T-cell (primary cell): ENCODE measurements around the gene SPAG17. TPM values are rescaled to one million over a fixed set of nuclear protein-coding genes. Genes with fewer than 3 reads are reported as not detected.

ENCODE experiments used
- ATAC-seq, 4 experiments: fragments of 200-7000 bp in 3 of 4; fragments of 150-1000 bp in 1 of 4; cut with Tn5 transposase; replicated peaks in 1 of 4; 1 replicate in 3 of 4; 2 replicates in 1 of 4; pipeline ENCODE4 v1.10.0; 2021; ENCODE audit warnings: moderate library complexity in 3 of 4, mild to moderate bottlenecking in 2 of 4, moderate number of reproducible peaks in 1 of 4
- CTCF ChIA-PET, 2 donors: fragments of 300-600 bp; sonication (Branson Sonifier 250); formaldehyde crosslinking; loops; one replicate each; lab custom pipeline; 2022; ENCODE audit warnings: antibody characterized with exemption in 2 of 2; lab: Charles Lee
- POLR2A ChIA-PET, 2 donors: fragments of 300-600 bp; sonication (Branson Sonifier 250); formaldehyde crosslinking; loops; one replicate each; lab custom pipeline; 2022; ENCODE audit warnings: antibody characterized with exemption in 2 of 2; lab: Charles Lee
- DNase-seq, 35 experiments: peaks; one replicate each; pipeline versions ENCODE4 v3.0.0 to v3.0.0-alpha.2; 2013 to 2023
- H3K27ac ChIP-seq: one replicate; pipeline ENCODE4 v1.5.1; 2013; ENCODE audit warnings: low read length
- H3K27me3 ChIP-seq, 2 experiments: replicated peaks in 1 of 2; 1 replicate in 1 of 2; 2 replicates in 1 of 2; pipeline versions ENCODE4 v1.6.1 to v1.7.0; 2013; ENCODE audit warnings: low read length in 1 of 2, mixed read lengths in 1 of 2; ENCODE audit not compliant: control insufficient read depth in 2 of 2, insufficient read depth in 2 of 2; ENCODE audit errors: extremely low read depth in 1 of 2
- H3K36me3 ChIP-seq, 2 donors: 1 replicate in 1 of 2; 2 replicates in 1 of 2; pipeline versions ENCODE4 v1.6.1 to v1.7.0; 2013; ENCODE audit warnings: low read length in 1 of 2; ENCODE audit not compliant: control insufficient read depth in 2 of 2, insufficient read depth in 1 of 2; ENCODE audit errors: extremely low read depth in 1 of 2
- H3K4me1 ChIP-seq, 2 experiments: 1 replicate in 1 of 2; 2 replicates in 1 of 2; pipeline versions ENCODE4 v1.6.1 to v1.7.0; 2013; ENCODE audit warnings: low read length in 2 of 2, mixed read lengths in 1 of 2; ENCODE audit not compliant: insufficient read depth in 2 of 2, control insufficient read depth in 1 of 2; ENCODE audit errors: extremely low read depth in 1 of 2
- H3K4me3 ChIP-seq, 2 donors: 1 replicate in 1 of 2; 2 replicates in 1 of 2; pipeline versions ENCODE4 v1.5.1 to v1.7.0; 2013; ENCODE audit warnings: mild to moderate bottlenecking in 2 of 2, low read length in 1 of 2, moderate library complexity in 1 of 2; ENCODE audit not compliant: control insufficient read depth in 1 of 2; ENCODE audit errors: extremely low read depth in 1 of 2
- H3K9me3 ChIP-seq: 2 replicates; pipeline ENCODE4 v1.7.0; 2013
- H3K27ac Mint-ChIP-seq, 2 donors: one replicate each; pipeline ENCODE4 v1.8.0; 2020 to 2021; ENCODE audit warnings: mild to moderate bottlenecking in 2 of 2, mixed read lengths in 2 of 2
- H3K27me3 Mint-ChIP-seq, 2 donors: one replicate each; pipeline ENCODE4 v1.8.0; 2021 to 2022; ENCODE audit warnings: mixed read lengths in 2 of 2
- H3K36me3 Mint-ChIP-seq: one replicate; pipeline ENCODE4 v1.8.0; 2021; ENCODE audit warnings: mixed read lengths
- H3K4me1 Mint-ChIP-seq, 3 donors: one replicate each; pipeline ENCODE4 v1.8.0; 2020 to 2022; ENCODE audit warnings: mixed read lengths in 3 of 3, mild to moderate bottlenecking in 1 of 3
- H3K4me3 Mint-ChIP-seq, 3 donors: one replicate each; pipeline ENCODE4 v1.8.0; 2020 to 2022; ENCODE audit warnings: mild to moderate bottlenecking in 3 of 3, mixed read lengths in 3 of 3, moderate library complexity in 3 of 3
- H3K9me3 Mint-ChIP-seq, 3 donors: one replicate each; pipeline ENCODE4 v1.8.0; 2020 to 2022; ENCODE audit warnings: mixed read lengths in 3 of 3
- WGBS: methylation state at CpG from one replicate; pipeline ENCODE4 v1.1.5; 2013; ENCODE audit warnings: missing lambda C conversion rate; ENCODE audit not compliant: insufficient coverage; 5-methylcytosine and 5-hydroxymethylcytosine counted together
- total RNA-seq, 35 experiments: library from RNA in 6 of 35; stranded (reverse) in 6 of 35; fragments of 120-200 nt in 1 of 35; gene quantifications; one replicate each; pipeline versions ENCODE4 v1.2.1 to v1.2.4 and lab custom pipeline; 2013 to 2026

Gene SPAG17
- total RNA-seq, 5 donors from 2014 or later (not counting 1 experiment from before 2014, with no cell fraction given) = not detected

GRCh38 chr1:118099686-118100085 is 85.3 kb downstream of the SPAG17 start:
- Mint-ChIP-seq H3K27ac (no peak overlapping the region), H3K4me1 (no peaks in the 10 kb centered on the region), H3K36me3 (no peaks in the 10 kb centered on the region), H3K27me3 (peaks cover 3 to 4% of the 10 kb centered on the region in 2 donors), H3K4me3 (no peak overlapping the region), H3K9me3 (no peaks in the 10 kb centered on the region)
- H3K27me3 ChIP-seq = no peaks in the 10 kb centered on the region
- H3K9me3 ChIP-seq = no peaks in the 10 kb centered on the region
- no peak overlapping the region for H3K4me3 ChIP-seq
- no peak for ATAC-seq
- WGBS = no CpG with 5 or more reads among the region's 5 CpGs
- no peak overlapping the region for H3K27ac ChIP-seq
- POLR2A ChIA-PET = no interaction called here
- CTCF ChIA-PET = no interaction called here
- no peaks in the 10 kb centered on the region for H3K4me1 ChIP-seq
- DNase-seq = no peak
- H3K36me3 ChIP-seq = no peaks in the 10 kb centered on the region

- Mint-ChIP-seq H3K9me3 (no peaks in the 10 kb centered on the region), H3K27me3 (peaks cover 3 to 4% of the 10 kb centered on the region in 2 donors), H3K4me1 (no peaks in the 10 kb centered on the region), H3K4me3 (no peak overlapping the region), H3K36me3 (no peaks in the 10 kb centered on the region), H3K27ac (no peak overlapping the region)
- Histone ChIP-seq H3K36me3 (no peaks in the 10 kb centered on the region), H3K27ac (no peak overlapping the region), H3K27me3 (no peaks in the 10 kb centered on the region), H3K4me1 (no peaks in the 10 kb centered on the region), H3K4me3 (no peak overlapping the region), H3K9me3 (no peaks in the 10 kb centered on the region)
- POLR2A ChIA-PET = no interaction called here
- 86% methylated on average over 1 of the region's 3 CpGs for WGBS
- CTCF ChIA-PET = no interaction called here
- DNase-seq (no peak), ATAC-seq (no peak)
Measured at GRCh38 chr1:118097622-118098348, 87.2 kb downstream of the SPAG17 start.

DNA sequence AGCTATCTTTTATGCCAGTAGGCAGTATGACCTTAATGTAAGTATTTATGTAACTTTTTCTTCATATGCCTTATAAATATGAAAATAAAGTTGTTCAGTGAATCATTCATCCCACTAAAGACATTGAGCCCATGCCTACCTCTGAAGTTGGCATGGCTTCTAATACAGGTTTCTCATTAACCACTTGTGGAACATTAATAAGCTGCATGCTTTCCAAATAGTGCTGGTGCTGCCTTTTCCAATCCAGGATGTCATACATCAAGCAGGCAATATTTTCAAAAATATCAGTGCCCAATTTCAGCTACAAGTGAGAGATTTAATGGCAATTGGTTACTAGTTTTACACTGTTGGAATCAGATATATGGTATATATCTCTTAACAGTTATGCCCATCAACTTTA is 92.0 kb downstream of the SPAG17 start:
- Mint-ChIP-seq H3K4me3 (no peak overlapping the region), H3K36me3 (no peaks in the 10 kb centered on the region), H3K4me1 (no peaks in the 10 kb centered on the region), H3K27ac (no peak overlapping the region), H3K9me3 (no peaks in the 10 kb centered on the region), H3K27me3 (peaks cover 4 to 5% of the 10 kb centered on the region in 2 donors)
- DNase-seq (no peak), ATAC-seq (no peak)
- POLR2A ChIA-PET = no interaction called here
- Histone ChIP-seq H3K4me3 (no peak overlapping the region), H3K9me3 (no peaks in the 10 kb centered on the region), H3K4me1 (no peaks in the 10 kb centered on the region), H3K36me3 (no peaks in the 10 kb centered on the region), H3K27ac (no peak overlapping the region), H3K27me3 (no peaks in the 10 kb centered on the region)
- CTCF ChIA-PET = no interaction called here

DNA sequence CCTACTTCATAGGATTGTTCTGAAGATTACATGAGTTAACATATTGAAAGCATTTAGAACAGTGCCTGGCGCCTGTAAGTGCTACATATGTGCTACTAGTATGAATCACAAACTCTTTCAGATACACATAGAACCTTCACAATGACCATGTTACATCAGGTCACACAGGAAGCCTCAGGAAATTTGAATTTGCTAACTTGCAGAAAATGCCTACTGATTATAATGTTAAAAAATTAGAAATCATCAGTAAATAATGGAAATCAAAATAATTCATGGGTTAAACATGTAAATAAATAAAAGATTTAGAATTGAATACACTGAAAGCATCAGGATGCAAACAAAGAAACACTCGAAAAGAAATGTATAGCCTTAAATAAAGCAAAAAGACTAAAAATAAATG is 94.9 kb downstream of the SPAG17 start:
- H3K27ac Mint-ChIP-seq = no peak overlapping the region
- no peak for DNase-seq
- ChIA-PET CTCF (no interaction called here), POLR2A (no interaction called here)
- H3K4me1 Mint-ChIP-seq = no peaks in the 10 kb centered on the region
- H3K27ac ChIP-seq = no peak overlapping the region
- H3K27me3 Mint-ChIP-seq = peaks cover 4 to 10% of the 10 kb centered on the region in 2 donors
- no peak overlapping the region for H3K4me3 ChIP-seq
- H3K36me3 Mint-ChIP-seq = no peaks in the 10 kb centered on the region
- no CpG with 5 or more reads among the region's 2 CpGs for WGBS
- H3K9me3 Mint-ChIP-seq = no peaks in the 10 kb centered on the region
- H3K36me3 ChIP-seq = no peaks in the 10 kb centered on the region
- no peak for ATAC-seq
- no peak overlapping the region for H3K4me3 Mint-ChIP-seq
- H3K4me1 ChIP-seq = no peaks in the 10 kb centered on the region
- H3K27me3 ChIP-seq = no peaks in the 10 kb centered on the region
- H3K9me3 ChIP-seq = no peaks in the 10 kb centered on the region

- no peaks in the 10 kb centered on the region for H3K27me3 ChIP-seq
- ATAC-seq (no peak), DNase-seq (no peak)
- H3K4me1 ChIP-seq = no peaks in the 10 kb centered on the region
- no peaks in the 10 kb centered on the region for H3K36me3 ChIP-seq
- Mint-ChIP-seq H3K9me3 (peaks cover 0 to 6% (median 0%) of the 10 kb centered on the region in 3 donors), H3K27me3 (peaks cover 4 to 24% of the 10 kb centered on the region in 2 donors), H3K4me3 (no peak overlapping the region), H3K36me3 (no peaks in the 10 kb centered on the region), H3K4me1 (no peaks in the 10 kb centered on the region), H3K27ac (no peak overlapping the region)
- POLR2A ChIA-PET = no interaction called here
- CTCF ChIA-PET = no interaction called here
- no peak overlapping the region for H3K27ac ChIP-seq
- WGBS = no CpG with 5 or more reads among the region's 12 CpGs
- no peaks in the 10 kb centered on the region for H3K9me3 ChIP-seq
- no peak overlapping the region for H3K4me3 ChIP-seq
Measured at GRCh38 chr1:118085365-118085764, 99.7 kb downstream of the SPAG17 start.

DNA sequence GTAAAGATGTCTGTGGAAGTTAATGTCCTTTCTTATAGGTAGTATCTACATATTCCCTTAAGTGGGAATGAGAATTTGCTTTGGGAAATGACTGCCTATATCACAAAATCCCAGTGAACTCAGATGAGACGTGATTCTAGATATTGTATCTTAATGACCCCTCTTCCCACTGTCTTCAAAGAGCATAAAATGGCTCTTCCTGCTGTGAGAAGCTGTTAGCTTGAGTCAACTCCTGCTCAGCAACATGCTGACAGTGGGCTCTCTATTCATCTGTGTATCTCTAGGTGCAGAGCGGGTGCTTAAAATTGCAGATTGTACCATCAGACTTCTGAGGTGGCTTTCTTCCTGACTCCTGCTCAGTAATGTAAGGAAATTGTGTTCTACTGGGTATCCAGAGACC is 100.6 kb downstream of the SPAG17 start:
- ATAC-seq = no peak
- Histone ChIP-seq H3K9me3 (no peaks in the 10 kb centered on the region), H3K4me3 (no peak overlapping the region), H3K27me3 (no peaks in the 10 kb centered on the region), H3K36me3 (no peaks in the 10 kb centered on the region), H3K27ac (no peak overlapping the region), H3K4me1 (no peaks in the 10 kb centered on the region)
- WGBS = no CpG with 5 or more reads among the region's 2 CpGs
- ChIA-PET CTCF (no interaction called here), POLR2A (no interaction called here)
- Mint-ChIP-seq H3K27ac (no peak overlapping the region), H3K4me1 (no peaks in the 10 kb centered on the region), H3K9me3 (peaks cover 0 to 6% (median 0%) of the 10 kb centered on the region in 3 donors), H3K36me3 (no peaks in the 10 kb centered on the region), H3K27me3 (peaks cover 4 to 24% of the 10 kb centered on the region in 2 donors), H3K4me3 (no peak overlapping the region)
- no peak for DNase-seq
